Fibroblast of the aortic adventitia (primary cell): Measurements from ENCODE around the gene NATD1. TPM values are rescaled to one million over a fixed set of nuclear protein-coding genes. Genes with fewer than 3 reads are reported as not detected.

ENCODE experiments used
- DNase-seq: peaks from one replicate; pipeline ENCODE4 v3.0.0-alpha.2; 2010; ENCODE audit warnings: low read depth
- H3K4me3 ChIP-seq: 2 replicates; pipeline ENCODE4 v1.5.1; 2011; ENCODE audit warnings: low read depth, mild to moderate bottlenecking, control low read depth, low read length, moderate library complexity
- CTCF ChIP-seq: IDR thresholded peaks from 2 replicates; pipeline ENCODE4 v1.5.1; 2011; ENCODE audit warnings: mild to moderate bottlenecking, low read length, control low read depth, inconsistent platforms; ENCODE audit not compliant: insufficient read depth
- total RNA-seq: library from RNA; depleted of rRNA; stranded (reverse); fragments of >200 nt; gene quantifications from 2 replicates; pipeline ENCODE4 v1.2.3, GENCODE V29; 2012; ENCODE audit warnings: low replicate concordance

The NATD1 gene
- total RNA-seq, 1 donor, result 3.1 TPM

GRCh38 chr17:21250854-21251253, 2.4 kb downstream of the NATD1 start:
- no peak overlapping the region for H3K4me3 ChIP-seq
- DNase-seq, result peak; percentile 30
- TF ChIP-seq CTCF, result no peak

- H3K4me3 ChIP-seq, result no peak overlapping the region
- DNase-seq, result no peak
- TF ChIP-seq CTCF, result no peak
Measured at GRCh38 chr17:21249920-21250703, 3.1 kb downstream of the NATD1 start.

GRCh38 chr17:21249086-21249795, 4.0 kb downstream of the NATD1 start:
- no peak for TF ChIP-seq CTCF
- no peak overlapping the region for H3K4me3 ChIP-seq
- no peak for DNase-seq

GRCh38 chr17:21248500-21248899, 4.7 kb downstream of the NATD1 start:
- no peak for TF ChIP-seq CTCF
- no peak overlapping the region for H3K4me3 ChIP-seq
- no peak for DNase-seq

GRCh38 chr17:21247552-21248258, 5.5 kb downstream of the NATD1 start:
- no peak for TF ChIP-seq CTCF
- no peak overlapping the region for H3K4me3 ChIP-seq
- DNase-seq, result no peak

- TF ChIP-seq CTCF, result no peak
- DNase-seq, result no peak
- no peak overlapping the region for H3K4me3 ChIP-seq
Measured at GRCh38 chr17:21246698-21247097, 6.5 kb downstream of the NATD1 start.
